ES-I3 (cell line): ENCODE results near the gene ZDHHC11B.

Experiments
- H3K36me3 ChIP-seq: 2 replicates; pipeline ENCODE4 v1.6.1; 2013; ENCODE audit warnings: mild to moderate bottlenecking, low read length, control low read depth, moderate library complexity; ENCODE audit not compliant: insufficient read depth
- H3K4me1 ChIP-seq: 2 replicates; pipeline ENCODE4 v1.6.1; 2013; ENCODE audit warnings: mild to moderate bottlenecking, control low read depth, low read length; ENCODE audit not compliant: insufficient read depth
- H3K9ac ChIP-seq: 2 replicates; pipeline ENCODE4 v1.6.1; 2013; ENCODE audit warnings: low read depth, mild to moderate bottlenecking, low read length, moderate library complexity
- H3K9me3 ChIP-seq: 2 replicates; pipeline ENCODE4 v1.6.1; 2013; ENCODE audit warnings: mild to moderate bottlenecking, low read length, moderate library complexity; ENCODE audit not compliant: control insufficient read depth, insufficient read depth

ZDHHC11B gene

GRCh38 chr5:669842-670395 is 114.6 kb downstream of the ZDHHC11B start:
- no peaks in the 10 kb centered on the region for H3K36me3 ChIP-seq
- H3K9me3 ChIP-seq: no peaks in the 10 kb centered on the region
- no peak overlapping the region for H3K9ac ChIP-seq
- peaks cover 3% of the 10 kb centered on the region; the same call in 1 of the 2 replicates for H3K4me1 ChIP-seq

DNA sequence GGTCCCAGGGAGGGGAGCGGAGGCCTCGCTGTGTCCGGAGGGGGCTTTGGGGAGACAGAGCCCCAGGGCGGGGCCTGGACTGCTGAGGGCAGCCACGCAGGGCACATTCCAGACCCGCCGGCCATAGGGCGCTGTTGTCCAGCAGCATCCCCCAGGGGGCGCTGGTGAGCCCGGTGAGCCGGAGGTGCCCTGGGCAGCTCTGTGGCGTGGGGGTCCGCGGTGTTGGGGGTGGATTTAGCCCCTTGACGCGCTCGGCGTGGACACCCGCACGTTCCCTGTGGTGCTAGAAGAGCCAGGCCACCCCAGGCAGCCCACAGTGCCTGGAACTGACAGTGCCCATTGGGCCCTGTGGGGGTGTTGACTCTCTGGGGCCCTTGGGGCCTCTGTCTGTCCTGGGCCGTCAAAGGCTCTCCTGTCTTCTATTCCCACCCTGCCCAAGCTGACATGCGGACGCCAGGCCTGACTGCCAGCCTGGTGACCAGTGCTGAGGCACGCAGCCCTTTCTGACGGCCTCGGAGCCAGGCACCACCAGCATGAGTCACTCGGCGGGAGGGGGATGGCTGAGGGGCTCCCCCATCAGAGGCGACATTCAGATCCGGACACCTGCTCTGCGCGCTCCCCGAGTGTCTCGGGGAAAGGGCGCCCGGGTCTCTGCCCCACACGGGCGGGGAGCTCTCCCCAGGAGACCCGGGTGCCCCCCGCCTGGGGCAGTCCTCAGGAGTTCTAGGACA is 115.3 kb downstream of the ZDHHC11B start:
- H3K9me3 ChIP-seq: no peaks in the 10 kb centered on the region
- H3K4me1 ChIP-seq: peaks cover 3% of the 10 kb centered on the region; the same call in 1 of the 2 replicates
- no peak overlapping the region for H3K9ac ChIP-seq
- no peaks in the 10 kb centered on the region for H3K36me3 ChIP-seq

DNA sequence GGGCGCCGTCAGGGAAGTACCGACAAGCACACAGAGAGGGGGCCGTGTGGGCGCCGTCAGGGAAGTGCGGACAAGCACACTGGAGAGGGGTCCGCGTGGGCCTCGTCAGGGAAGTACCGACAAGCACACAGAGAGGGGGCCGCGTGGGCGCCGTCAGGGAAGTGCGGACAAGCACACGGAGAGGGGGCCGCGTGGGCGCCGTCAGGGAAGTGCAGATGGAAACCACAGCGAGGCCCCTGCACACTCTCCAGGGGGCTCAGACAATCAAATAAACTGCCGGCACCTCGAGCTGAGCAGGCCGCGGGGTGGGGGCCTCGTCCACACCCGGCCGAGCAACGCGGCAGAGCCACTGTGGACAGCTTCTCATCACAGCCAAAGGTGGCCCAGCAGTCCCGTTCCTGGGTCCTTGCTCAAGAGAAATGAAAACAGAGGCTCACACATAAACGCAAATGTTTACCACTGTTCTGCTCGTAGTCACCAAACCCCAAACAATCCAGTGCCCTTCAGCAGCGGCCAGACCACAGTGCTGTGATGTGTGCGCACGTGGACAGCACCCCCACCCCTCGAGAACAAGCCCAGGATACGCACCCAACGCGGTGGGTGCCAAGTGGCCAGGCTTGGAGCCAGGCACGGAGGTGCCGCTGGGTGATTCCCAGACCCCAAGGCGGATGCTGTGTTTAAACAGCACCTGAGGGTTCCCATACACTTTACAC is 116.1 kb downstream of the ZDHHC11B start:
- Histone ChIP-seq H3K9me3 (no peaks in the 10 kb centered on the region), H3K4me1 (peaks cover 3% of the 10 kb centered on the region; the same call in 1 of the 2 replicates), H3K9ac (no peak overlapping the region), H3K36me3 (no peaks in the 10 kb centered on the region)

GRCh38 chr5:666816-667498 is 117.6 kb downstream of the ZDHHC11B start:
- H3K4me1 ChIP-seq: peaks cover 3% of the 10 kb centered on the region; the same call in 1 of the 2 replicates
- H3K9ac ChIP-seq: no peak overlapping the region
- no peaks in the 10 kb centered on the region for H3K36me3 ChIP-seq
- H3K9me3 ChIP-seq: no peaks in the 10 kb centered on the region

DNA sequence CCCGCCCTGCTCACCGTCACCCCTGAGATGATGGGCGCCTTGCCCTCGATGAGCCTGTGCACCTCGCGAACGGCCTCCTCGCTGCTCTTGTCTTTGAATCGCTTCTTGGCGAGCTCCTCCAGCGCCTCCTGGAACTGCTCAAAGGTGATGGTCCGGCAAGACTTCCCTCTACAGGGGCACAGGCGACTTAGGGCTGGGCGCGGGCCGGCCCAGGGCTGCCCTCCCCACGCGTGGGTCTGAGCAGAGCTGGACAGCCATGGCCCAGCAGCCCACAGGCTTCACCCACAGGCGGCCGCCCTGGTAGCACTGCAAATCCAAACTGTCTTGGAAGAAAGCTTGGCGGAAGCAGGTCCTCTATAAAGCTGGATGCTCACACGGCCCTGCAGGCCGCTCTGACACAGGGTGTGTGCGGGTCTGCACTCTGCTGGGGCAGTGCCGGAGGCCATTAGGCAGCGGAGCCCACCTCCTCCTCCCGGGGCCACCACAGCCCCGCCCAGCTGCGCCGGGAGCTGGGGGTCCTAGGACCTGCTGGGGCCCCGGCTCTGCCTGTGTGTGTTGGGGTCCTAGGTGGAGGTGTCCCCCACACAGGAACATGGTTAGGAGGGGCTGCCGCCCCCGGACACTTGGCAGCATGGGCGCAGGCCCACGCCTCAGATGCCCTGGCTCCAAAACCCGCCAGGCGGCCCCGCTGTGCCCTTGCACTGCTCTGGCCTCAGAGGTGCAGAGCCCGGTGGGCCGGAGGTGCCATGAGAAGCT is 118.4 kb downstream of the ZDHHC11B start:
- Histone ChIP-seq H3K9me3 (no peaks in the 10 kb centered on the region), H3K36me3 (no peaks in the 10 kb centered on the region; the same call in 1 of the 2 replicates)

GRCh38 chr5:665541-665955 is 119.0 kb downstream of the ZDHHC11B start:
- Histone ChIP-seq H3K36me3 (no peaks in the 10 kb centered on the region; the same call in 1 of the 2 replicates), H3K9ac (no peak overlapping the region), H3K4me1 (peaks cover under 1% of the 10 kb centered on the region; the same call in 1 of the 2 replicates), H3K9me3 (no peaks in the 10 kb centered on the region)

More for the DNA sequence above, 118.4 kb downstream of the ZDHHC11B start:
- Histone ChIP-seq H3K4me1 (peaks cover 3% of the 10 kb centered on the region; the same call in 1 of the 2 replicates), H3K9ac (no peak overlapping the region)

DNA sequence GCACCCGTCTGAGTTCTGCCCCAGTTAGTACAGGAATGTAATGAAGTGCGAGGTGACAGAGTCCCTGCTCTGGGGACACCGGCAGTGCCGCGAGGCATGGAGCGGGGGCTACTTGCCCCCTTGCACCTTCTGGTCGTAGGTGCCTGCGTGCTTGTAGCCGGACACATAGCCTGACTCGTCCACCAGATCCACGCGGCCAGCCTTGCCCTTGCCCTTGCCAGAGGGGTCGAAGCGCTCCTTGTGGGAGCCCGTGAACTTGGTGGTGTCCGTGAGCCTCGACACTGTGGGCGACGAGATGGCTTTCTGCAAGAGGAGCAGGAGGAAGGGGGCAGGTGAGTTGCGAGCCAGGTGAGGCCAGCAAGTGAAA is 119.6 kb downstream of the ZDHHC11B start:
- Histone ChIP-seq H3K4me1 (no peaks in the 10 kb centered on the region; the same call in 1 of the 2 replicates), H3K9ac (no peak overlapping the region), H3K9me3 (no peaks in the 10 kb centered on the region), H3K36me3 (no peaks in the 10 kb centered on the region; the same call in 1 of the 2 replicates)

DNA sequence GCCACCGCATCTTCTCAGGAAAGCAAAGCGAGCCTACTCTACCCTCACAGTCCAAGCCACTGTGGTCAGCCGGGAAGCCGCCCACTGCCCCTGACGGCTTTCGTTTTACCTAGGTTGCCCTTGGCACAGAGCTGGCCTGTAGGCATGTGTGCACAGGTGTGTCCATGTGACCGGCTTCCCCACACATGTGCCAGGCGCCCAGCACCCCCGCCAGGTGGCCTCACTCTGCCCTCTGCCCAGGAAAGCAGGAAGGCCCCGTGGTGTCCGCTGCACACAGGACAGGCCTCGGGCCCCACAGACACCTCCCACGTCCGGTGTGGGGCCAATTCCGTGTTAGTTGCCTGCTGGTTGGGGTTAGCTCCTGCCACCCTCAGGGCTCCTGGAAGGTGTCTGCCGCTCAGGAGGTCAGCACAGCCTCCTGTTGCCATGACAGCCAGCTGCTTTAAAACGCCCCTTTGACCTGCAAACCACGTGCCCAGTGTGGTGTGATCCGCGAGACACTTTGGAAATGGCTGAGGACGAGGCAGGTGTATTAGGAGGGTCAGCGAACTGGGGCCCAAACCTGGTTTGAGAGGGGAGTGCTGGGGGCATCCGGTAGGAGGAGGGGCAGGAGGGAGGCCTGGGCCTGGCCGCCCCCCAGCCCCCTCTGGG is 120.1 kb downstream of the ZDHHC11B start:
- Histone ChIP-seq H3K9me3 (no peaks in the 10 kb centered on the region), H3K9ac (no peak overlapping the region), H3K4me1 (no peaks in the 10 kb centered on the region; the same call in 1 of the 2 replicates), H3K36me3 (no peaks in the 10 kb centered on the region; the same call in 1 of the 2 replicates)

DNA sequence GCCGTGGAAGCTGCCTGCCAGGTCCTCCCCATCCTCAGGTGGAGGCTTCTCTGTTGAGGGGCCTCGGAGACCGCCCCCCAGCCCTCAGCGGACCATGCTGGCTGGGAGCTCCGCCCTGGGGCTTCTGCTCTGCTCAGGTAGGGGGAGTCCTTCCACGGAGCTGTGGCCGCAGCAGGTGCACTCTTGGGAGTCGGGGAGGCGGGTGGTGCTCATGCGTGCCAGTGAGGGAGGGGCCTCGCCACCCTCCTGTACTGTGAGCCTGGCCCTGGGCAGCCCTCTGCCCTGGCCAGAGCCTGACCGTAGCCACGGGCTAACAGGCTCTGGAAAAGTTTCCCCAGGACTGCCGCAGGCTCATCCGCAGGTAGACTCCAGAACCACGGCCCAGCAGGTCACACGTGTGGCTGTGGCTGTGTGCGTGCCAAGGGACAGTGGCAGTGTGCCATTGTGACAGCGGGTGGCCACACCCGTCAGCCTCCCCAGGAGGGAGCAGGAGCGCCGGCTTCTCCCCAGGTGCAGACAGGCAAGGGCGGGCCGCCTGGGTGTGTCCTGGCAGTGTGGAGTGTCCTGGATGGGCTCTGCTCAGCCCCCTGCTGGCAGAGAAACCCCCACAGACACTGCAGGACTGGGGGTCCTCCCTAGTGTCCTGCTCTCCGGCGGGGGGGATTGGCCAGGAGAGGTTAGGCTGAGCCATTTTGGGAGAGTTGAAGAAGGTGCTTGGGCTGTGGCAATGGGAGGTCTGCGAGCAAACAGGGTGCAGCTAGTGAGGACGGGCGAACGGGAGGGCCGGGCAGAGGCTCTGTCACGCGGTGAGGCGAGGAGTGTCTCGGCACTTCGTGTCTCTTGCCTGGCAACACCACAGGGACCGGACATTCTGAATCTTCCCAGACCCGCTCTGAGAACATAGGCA is 120.8 kb downstream of the ZDHHC11B start:
- Histone ChIP-seq H3K36me3 (no peaks in the 10 kb centered on the region; the same call in 1 of the 2 replicates), H3K9me3 (no peaks in the 10 kb centered on the region)

DNA sequence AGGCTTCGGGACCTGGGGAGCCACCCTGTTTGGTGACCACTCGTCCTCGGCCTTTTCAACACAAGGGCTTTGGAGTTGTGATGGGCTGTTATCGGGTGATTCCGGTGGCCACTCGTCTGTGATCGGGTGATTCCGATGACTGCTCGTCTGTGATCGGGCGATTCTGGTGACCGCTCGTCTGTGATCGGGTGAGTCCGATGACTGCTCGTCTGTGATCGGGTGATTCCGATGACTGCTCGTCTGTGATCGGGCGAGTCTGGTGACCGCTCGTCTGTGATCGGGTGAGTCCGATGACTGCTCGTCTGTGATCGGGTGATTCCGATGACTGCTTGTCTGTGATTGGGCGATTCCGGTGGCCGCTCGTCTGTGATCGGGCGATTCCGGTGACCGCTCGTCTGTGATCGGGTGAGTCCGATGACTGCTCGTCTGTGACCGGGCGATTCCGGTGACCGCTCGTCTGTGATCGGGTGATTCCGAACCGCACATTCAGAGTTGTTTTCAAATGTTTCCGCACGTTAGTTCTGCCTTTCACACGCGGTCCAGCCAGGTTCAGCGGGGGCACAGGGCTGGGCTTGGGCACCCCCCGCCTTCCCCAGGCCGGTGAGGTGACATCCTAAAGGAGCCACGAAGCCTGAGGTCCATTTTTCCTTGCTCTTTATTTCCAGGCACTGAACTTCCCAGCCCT is 121.6 kb downstream of the ZDHHC11B start:
- Histone ChIP-seq H3K9me3 (no peaks in the 10 kb centered on the region), H3K36me3 (no peaks in the 10 kb centered on the region; the same call in 1 of the 2 replicates), H3K4me1 (no peaks in the 10 kb centered on the region), H3K9ac (no peak overlapping the region)

More for the DNA sequence above, 120.8 kb downstream of the ZDHHC11B start:
- Histone ChIP-seq H3K9ac (no peak overlapping the region), H3K4me1 (no peaks in the 10 kb centered on the region)

DNA sequence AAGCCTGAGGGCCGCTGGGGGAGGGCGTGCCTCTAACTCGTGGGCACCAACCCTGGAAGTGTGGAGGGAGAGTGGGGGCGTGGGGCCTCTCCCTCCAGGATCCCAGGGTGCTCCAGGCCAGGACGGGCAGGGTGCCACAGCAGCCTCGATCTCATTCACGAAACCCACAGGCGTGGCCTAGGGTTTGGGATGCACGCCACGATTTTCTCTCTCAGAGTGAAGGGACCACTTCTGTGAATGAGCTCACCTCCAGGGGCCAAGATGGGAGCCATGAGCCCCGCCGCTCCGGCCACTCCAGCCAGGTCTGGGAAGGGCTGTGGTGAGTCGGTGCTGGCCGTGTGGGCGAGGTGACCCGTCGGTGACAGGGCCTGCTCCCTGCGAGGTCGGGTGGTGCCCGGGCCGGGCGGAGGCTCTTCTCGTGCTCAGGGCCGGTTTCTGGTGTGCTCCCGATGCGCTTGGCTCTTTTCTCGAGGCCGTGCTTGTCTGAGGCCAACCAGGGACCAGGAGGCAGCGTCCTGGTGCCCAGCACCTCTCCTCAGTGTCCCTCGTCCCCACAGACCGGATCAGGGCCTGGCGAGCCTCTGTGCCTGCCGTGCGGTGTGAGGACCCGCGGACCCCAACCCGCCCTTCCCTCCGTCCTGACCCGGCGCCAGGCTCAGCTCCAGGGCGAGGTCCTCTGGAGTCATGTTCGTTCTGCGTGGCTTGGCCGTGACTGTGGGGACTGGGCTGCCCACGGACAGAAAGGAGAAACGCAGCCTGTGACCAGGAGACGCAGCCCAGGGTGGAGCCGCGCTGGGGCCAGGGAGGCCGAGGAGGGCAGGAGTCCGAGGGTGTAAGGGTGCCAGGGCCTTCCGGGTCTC is 122.4 kb downstream of the ZDHHC11B start:
- Histone ChIP-seq H3K36me3 (no peaks in the 10 kb centered on the region; the same call in 1 of the 2 replicates), H3K4me1 (no peaks in the 10 kb centered on the region), H3K9me3 (no peaks in the 10 kb centered on the region), H3K9ac (no peak overlapping the region)
